Left ventricle myocardium inferior (tissue), 1 donor: Measurements from ENCODE around the gene FANCC. TPM values are rescaled to one million over a fixed set of nuclear protein-coding genes. Genes with fewer than 3 reads are reported as not detected.

Experiments
- DNase-seq: peaks from one replicate; pipeline ENCODE4 v3.0.0-alpha.2; 2020
- H3K27ac ChIP-seq: fragments of 200-600 bp; replicated peaks from 2 replicates; pipeline ENCODE4 v1.8.0; 2021
- H3K27me3 ChIP-seq: fragments of 200-600 bp; 2 replicates; pipeline ENCODE4 v1.8.0; 2021; ENCODE audit warnings: low read depth
- H3K36me3 ChIP-seq: fragments of 200-600 bp; 2 replicates; pipeline ENCODE4 v1.8.0; 2021
- H3K4me1 ChIP-seq: fragments of 200-600 bp; 2 replicates; pipeline ENCODE4 v1.8.0; 2021
- H3K4me3 ChIP-seq: fragments of 200-600 bp; 2 replicates; pipeline ENCODE4 v1.8.0; 2021; ENCODE audit warnings: mild to moderate bottlenecking, moderate library complexity
- H3K9me3 ChIP-seq: fragments of 200-600 bp; replicated peaks from 2 replicates; pipeline ENCODE4 v1.8.0; 2021
- intact Hi-C: fragments of 100-400 bp; cut with micrococcal nuclease; formaldehyde crosslinking; loops from one replicate; pipeline ENCODE4 v1.11.0; 2022
- total RNA-seq: library from RNA; stranded (reverse); fragmentation: NEBNext Ultra II Directional; extraction: Animal tissue kit (Norgen Biotek cat#: 25700); gene quantifications from one replicate; pipeline ENCODE4 v1.2.1, GENCODE V29; 2021
- TF ChIP-seq, protein P1 (sequence below): fragments of 200-600 bp; IDR thresholded peaks from 2 replicates; pipeline ENCODE4 v1.8.0; 2021; ENCODE audit warnings: antibody characterized with exemption, mild to moderate bottlenecking, borderline replicate concordance
- donor health status: DM: no; HTN: yes; CAD: no; lungs with severe emphysema.

Gene FANCC
- total RNA-seq, 1 donor from 2014 or later, result 4.1 TPM

- peak overlapping the region; percentile 91 for H3K27ac ChIP-seq
- no peak for DNase-seq
- H3K36me3 ChIP-seq, result peaks cover 22% of the 10 kb centered on the region
- TF ChIP-seq, protein P1, sequence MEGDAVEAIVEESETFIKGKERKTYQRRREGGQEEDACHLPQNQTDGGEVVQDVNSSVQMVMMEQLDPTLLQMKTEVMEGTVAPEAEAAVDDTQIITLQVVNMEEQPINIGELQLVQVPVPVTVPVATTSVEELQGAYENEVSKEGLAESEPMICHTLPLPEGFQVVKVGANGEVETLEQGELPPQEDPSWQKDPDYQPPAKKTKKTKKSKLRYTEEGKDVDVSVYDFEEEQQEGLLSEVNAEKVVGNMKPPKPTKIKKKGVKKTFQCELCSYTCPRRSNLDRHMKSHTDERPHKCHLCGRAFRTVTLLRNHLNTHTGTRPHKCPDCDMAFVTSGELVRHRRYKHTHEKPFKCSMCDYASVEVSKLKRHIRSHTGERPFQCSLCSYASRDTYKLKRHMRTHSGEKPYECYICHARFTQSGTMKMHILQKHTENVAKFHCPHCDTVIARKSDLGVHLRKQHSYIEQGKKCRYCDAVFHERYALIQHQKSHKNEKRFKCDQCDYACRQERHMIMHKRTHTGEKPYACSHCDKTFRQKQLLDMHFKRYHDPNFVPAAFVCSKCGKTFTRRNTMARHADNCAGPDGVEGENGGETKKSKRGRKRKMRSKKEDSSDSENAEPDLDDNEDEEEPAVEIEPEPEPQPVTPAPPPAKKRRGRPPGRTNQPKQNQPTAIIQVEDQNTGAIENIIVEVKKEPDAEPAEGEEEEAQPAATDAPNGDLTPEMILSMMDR, result no peak
- H3K4me1 ChIP-seq, result peaks cover 100% of the 10 kb centered on the region
- intact Hi-C loops, result no loop called here
- no peaks in the 10 kb centered on the region for H3K9me3 ChIP-seq
- H3K4me3 ChIP-seq, result peak overlapping the region; percentile 55
- no peaks in the 10 kb centered on the region for H3K27me3 ChIP-seq
Measured at GRCh38 chr9:95057101-95057500, 260.4 kb downstream of the FANCC start.

DNA sequence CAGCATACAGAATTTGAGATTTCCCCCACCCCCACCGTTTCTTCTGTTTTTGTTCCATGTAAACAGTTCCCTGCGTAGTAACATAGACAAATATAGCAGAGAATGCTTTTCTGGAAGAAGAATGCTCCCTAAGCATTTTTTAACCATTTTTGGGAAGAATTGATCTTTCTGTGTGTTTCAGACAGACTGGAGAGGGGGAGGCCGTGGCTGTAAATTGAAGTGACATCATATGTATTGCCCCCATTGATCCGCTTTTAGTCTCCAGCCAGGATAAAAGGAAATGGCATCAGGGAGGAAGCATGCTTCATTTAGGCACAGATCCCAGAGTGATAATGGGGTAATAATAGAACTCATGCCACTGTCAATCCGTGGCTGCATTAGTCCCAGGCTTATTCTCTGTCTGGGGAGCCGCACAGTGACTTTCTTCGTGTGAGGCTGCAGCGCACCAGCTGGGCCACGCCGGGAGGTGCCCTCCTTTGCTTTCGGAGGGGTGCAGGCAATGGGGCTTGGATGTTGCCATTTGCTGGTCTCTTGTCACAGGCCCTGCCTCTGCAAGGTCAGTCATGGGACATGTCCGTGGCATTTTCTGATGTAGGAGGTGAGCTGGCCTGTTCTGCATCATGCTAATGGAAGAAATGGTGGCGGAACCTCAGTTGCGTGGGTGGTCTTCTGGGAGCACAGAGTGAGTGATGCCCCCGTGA lies 261.5 kb downstream of the FANCC start:
- H3K27ac ChIP-seq, result peak overlapping the region; percentile 91
- TF ChIP-seq, protein P1, result no peak
- DNase-seq, result no peak
- peaks cover 100% of the 10 kb centered on the region for H3K4me1 ChIP-seq
- peak overlapping the region; percentile 55 for H3K4me3 ChIP-seq
- intact Hi-C loops, result no loop called here
- H3K27me3 ChIP-seq, result no peaks in the 10 kb centered on the region
- peaks cover 11% of the 10 kb centered on the region for H3K36me3 ChIP-seq
- H3K9me3 ChIP-seq, result no peaks in the 10 kb centered on the region

- Histone ChIP-seq H3K27me3 (no peaks in the 10 kb centered on the region), H3K9me3 (no peaks in the 10 kb centered on the region), H3K4me3 (peak overlapping the region; percentile 55), H3K36me3 (peaks cover 5% of the 10 kb centered on the region), H3K4me1 (peaks cover 100% of the 10 kb centered on the region), H3K27ac (peak overlapping the region; percentile 91)
- DNase-seq, result no peak
- TF ChIP-seq, protein P1, result no peak
- intact Hi-C loops, result no loop called here
Measured at GRCh38 chr9:95055334-95055850, 262.1 kb downstream of the FANCC start.

GRCh38 chr9:95053611-95054570 lies 263.6 kb downstream of the FANCC start:
- Histone ChIP-seq H3K27me3 (no peaks in the 10 kb centered on the region), H3K4me3 (no peak overlapping the region), H3K9me3 (no peaks in the 10 kb centered on the region), H3K36me3 (peaks cover 5% of the 10 kb centered on the region), H3K27ac (peak overlapping the region; percentile 91), H3K4me1 (peaks cover 100% of the 10 kb centered on the region)
- TF ChIP-seq, protein P1, result no peak
- no peak for DNase-seq
- intact Hi-C loops, result no loop called here

- peaks cover 14% of the 10 kb centered on the region for H3K36me3 ChIP-seq
- H3K4me1 ChIP-seq, result peaks cover 98% of the 10 kb centered on the region
- H3K4me3 ChIP-seq, result peak overlapping the region; percentile 68
- no peaks in the 10 kb centered on the region for H3K9me3 ChIP-seq
- H3K27me3 ChIP-seq, result no peaks in the 10 kb centered on the region
- TF ChIP-seq, protein P1, result no peak
- intact Hi-C loops, result no loop called here
- no peak for DNase-seq
- peak overlapping the region; percentile 91 for H3K27ac ChIP-seq
Measured at GRCh38 chr9:95049761-95050160, 267.7 kb downstream of the FANCC start.
